OCI-LY1 (cell line): Measurements from ENCODE around the gene ESYT2.

ENCODE experiments used
- CTCF ChIP-seq: fragments of 200-600 bp; sonication (generic), shearing (Covaris generic); IDR thresholded peaks from 2 replicates; pipeline ENCODE4 v1.5.1; 2017; ENCODE audit warnings: mild to moderate bottlenecking, antibody characterized with exemption, low read length, moderate library complexity, mixed read lengths
- EZH2 ChIP-seq: fragments of 200-600 bp; sonication (generic), shearing (Covaris generic); IDR thresholded peaks from 2 replicates; pipeline ENCODE4 v1.8.0; 2017; ENCODE audit warnings: borderline replicate concordance, mixed run types, mild to moderate bottlenecking, antibody characterized with exemption, low read length, moderate library complexity, mixed read lengths

- no peak for TF ChIP-seq CTCF
- TF ChIP-seq EZH2: no peak
Measured at GRCh38 chr7:158865977-158866376, 36.7 kb upstream of the ESYT2 start.
